ENCODE results near the gene EFNA5.

EFNA5 gene

GRCh38 chr5:107671742-107672210, 1.0 kb upstream of the EFNA5 start:
- Histone ChIP-seq H3K27ac (ENCODE audit: extremely low read depth, low read depth, low read length) (peak overlapping the region; percentile 99), H3K36me3 (ENCODE audit: control insufficient read depth in 2 of 2, insufficient read depth in 1 of 2, low read length in 2 of 2) (no peaks in the 10 kb centered on the region), H3K9me3 (ENCODE audit: control insufficient read depth, insufficient read depth, low read depth, low read length) (no peaks in the 10 kb centered on the region), H3K4me3 (ENCODE audit: low read depth, low read length) (peak overlapping the region; percentile 64), H3K4me1 (ENCODE audit: control insufficient read depth, insufficient read depth, low read length) (peaks cover 5% of the 10 kb centered on the region)
- ChIA-PET POLR2A (interaction anchor here (0.6 to 2.4 kb wide), 7 partner anchors 63 to 577 kb away, joined by 3 to 17 read pairs (median 3); no protein-coding TSS in a partner anchor), CTCF (interaction anchor here (0.6 to 1.3 kb wide), 3 partner anchors 100 to 277 kb away, joined by 3 to 5 read pairs (median 4); no protein-coding TSS in a partner anchor)
- TF ChIP-seq ZNF184 (tag by site-specific recombination; IDR thresholded peaks at IDR 0.05) (no peak), ZNF518A (tag by site-specific recombination; conservative IDR thresholded peaks at IDR 0.05; ENCODE audit: low read depth) (no peak), PRDM10 (tag by site-specific recombination; IDR thresholded peaks at IDR 0.05) (peak; percentile 95), ZNF776 (tag by site-specific recombination; IDR thresholded peaks at IDR 0.05; ENCODE audit: borderline replicate concordance) (no peak), ZNF561 (tag by site-specific recombination; IDR thresholded peaks at IDR 0.05; ENCODE audit: borderline replicate concordance) (no peak), ZSCAN30 (tag by site-specific recombination; IDR thresholded peaks at IDR 0.05) (no peak), ZNF510 (tag by site-specific recombination; IDR thresholded peaks at IDR 0.05; ENCODE audit: insufficient replicate concordance) (no peak), ZNF335 (tag by site-specific recombination; conservative IDR thresholded peaks at IDR 0.05) (0 out of 2 replicates have a peak, but pooled peaks have one; percentile 5), GFI1B (tag by site-specific recombination; IDR thresholded peaks at IDR 0.05) (0 out of 2 replicates have a peak, but pooled peaks have one; percentile 25), ZNF621 (tag by site-specific recombination; IDR thresholded peaks at IDR 0.05) (no peak), SCRT1 (tag by site-specific recombination; IDR thresholded peaks at IDR 0.05; ENCODE audit: borderline replicate concordance) (no peak; the same call in 1 of the 2 replicates), ZNF211 (tag by site-specific recombination; IDR thresholded peaks at IDR 0.05; ENCODE audit: low read depth) (no peak), ZNF624 (tag by site-specific recombination; IDR thresholded peaks at IDR 0.05) (no peak), ZNF266 (tag by site-specific recombination; IDR thresholded peaks at IDR 0.05; ENCODE audit: low read depth) (no peak), ZSCAN16 (tag by site-specific recombination; IDR thresholded peaks at IDR 0.05) (no peak), GLIS1 (tag by site-specific recombination; IDR thresholded peaks at IDR 0.05) (peak; percentile 67; the same call in 1 of the 2 replicates), ZNF10 (tag by site-specific recombination; IDR thresholded peaks at IDR 0.05) (peak; percentile 29; the same call in 1 of the 2 replicates), ZNF571 (tag by site-specific recombination; IDR thresholded peaks at IDR 0.05) (no peak), ZNF302 (tag by site-specific recombination; IDR thresholded peaks at IDR 0.05; ENCODE audit: low read depth) (no peak)
- TF ChIP-seq, protein P1, sequence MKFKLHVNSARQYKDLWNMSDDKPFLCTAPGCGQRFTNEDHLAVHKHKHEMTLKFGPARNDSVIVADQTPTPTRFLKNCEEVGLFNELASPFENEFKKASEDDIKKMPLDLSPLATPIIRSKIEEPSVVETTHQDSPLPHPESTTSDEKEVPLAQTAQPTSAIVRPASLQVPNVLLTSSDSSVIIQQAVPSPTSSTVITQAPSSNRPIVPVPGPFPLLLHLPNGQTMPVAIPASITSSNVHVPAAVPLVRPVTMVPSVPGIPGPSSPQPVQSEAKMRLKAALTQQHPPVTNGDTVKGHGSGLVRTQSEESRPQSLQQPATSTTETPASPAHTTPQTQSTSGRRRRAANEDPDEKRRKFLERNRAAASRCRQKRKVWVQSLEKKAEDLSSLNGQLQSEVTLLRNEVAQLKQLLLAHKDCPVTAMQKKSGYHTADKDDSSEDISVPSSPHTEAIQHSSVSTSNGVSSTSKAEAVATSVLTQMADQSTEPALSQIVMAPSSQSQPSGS (tag by site-specific recombination; IDR thresholded peaks at IDR 0.05; ENCODE audit: low read depth), result no peak; the same call in 1 of the 2 replicates
- TF ChIP-seq, protein P2, sequence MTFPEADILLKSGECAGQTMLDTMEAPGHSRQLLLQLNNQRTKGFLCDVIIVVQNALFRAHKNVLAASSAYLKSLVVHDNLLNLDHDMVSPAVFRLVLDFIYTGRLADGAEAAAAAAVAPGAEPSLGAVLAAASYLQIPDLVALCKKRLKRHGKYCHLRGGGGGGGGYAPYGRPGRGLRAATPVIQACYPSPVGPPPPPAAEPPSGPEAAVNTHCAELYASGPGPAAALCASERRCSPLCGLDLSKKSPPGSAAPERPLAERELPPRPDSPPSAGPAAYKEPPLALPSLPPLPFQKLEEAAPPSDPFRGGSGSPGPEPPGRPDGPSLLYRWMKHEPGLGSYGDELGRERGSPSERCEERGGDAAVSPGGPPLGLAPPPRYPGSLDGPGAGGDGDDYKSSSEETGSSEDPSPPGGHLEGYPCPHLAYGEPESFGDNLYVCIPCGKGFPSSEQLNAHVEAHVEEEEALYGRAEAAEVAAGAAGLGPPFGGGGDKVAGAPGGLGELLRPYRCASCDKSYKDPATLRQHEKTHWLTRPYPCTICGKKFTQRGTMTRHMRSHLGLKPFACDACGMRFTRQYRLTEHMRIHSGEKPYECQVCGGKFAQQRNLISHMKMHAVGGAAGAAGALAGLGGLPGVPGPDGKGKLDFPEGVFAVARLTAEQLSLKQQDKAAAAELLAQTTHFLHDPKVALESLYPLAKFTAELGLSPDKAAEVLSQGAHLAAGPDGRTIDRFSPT (tag by site-specific recombination; IDR thresholded peaks at IDR 0.05), result no peak
- TF ChIP-seq, protein P3, sequence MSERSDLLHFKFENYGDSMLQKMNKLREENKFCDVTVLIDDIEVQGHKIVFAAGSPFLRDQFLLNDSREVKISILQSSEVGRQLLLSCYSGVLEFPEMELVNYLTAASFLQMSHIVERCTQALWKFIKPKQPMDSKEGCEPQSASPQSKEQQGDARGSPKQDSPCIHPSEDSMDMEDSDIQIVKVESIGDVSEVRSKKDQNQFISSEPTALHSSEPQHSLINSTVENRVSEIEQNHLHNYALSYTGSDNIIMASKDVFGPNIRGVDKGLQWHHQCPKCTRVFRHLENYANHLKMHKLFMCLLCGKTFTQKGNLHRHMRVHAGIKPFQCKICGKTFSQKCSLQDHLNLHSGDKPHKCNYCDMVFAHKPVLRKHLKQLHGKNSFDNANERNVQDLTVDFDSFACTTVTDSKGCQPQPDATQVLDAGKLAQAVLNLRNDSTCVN (tag by site-specific recombination; optimal IDR thresholded peaks at IDR 0.05), result no peak

All from HEK293 (cell line).